Sciatic nerve (tissue), 2 donors: ENCODE measurements around the gene PHYKPL. TPM values are rescaled to one million over a fixed set of nuclear protein-coding genes. Genes with fewer than 3 reads are reported as not detected.
"Not testable (repeated sequence)": the region's sequence is repeated elsewhere in the genome, so short reads cannot be mapped to it uniquely, and the experiment has no call there.

Source experiments
- ATAC-seq: fragments of 200-7000 bp; cut with Tn5 transposase; one replicate; pipeline ENCODE4 v1.9.1; 2020; ENCODE audit warnings: mild to moderate bottlenecking, moderate library complexity
- DNase-seq: peaks from one replicate; pipeline ENCODE4 v3.0.0-alpha.2; 2020; ENCODE audit warnings: low spot score
- intact Hi-C: fragments of 100-400 bp; cut with DNase I; formaldehyde crosslinking; loops from one replicate; pipeline ENCODE4 v1.14.2; 2022
- total RNA-seq: library from RNA; stranded (reverse); fragmentation: NEBNext Ultra II Directional; extraction: Animal tissue kit (Norgen Biotek cat#: 25700); gene quantifications from one replicate; pipeline ENCODE4 v1.2.1, GENCODE V29; 2021
- donor health status: DM: no; HTN: no; CAD: no.
- donor health status: DM: no; HTN: no; CAD: no.

Gene PHYKPL
- total RNA-seq, 1 donor from 2014 or later: 133 TPM

DNA sequence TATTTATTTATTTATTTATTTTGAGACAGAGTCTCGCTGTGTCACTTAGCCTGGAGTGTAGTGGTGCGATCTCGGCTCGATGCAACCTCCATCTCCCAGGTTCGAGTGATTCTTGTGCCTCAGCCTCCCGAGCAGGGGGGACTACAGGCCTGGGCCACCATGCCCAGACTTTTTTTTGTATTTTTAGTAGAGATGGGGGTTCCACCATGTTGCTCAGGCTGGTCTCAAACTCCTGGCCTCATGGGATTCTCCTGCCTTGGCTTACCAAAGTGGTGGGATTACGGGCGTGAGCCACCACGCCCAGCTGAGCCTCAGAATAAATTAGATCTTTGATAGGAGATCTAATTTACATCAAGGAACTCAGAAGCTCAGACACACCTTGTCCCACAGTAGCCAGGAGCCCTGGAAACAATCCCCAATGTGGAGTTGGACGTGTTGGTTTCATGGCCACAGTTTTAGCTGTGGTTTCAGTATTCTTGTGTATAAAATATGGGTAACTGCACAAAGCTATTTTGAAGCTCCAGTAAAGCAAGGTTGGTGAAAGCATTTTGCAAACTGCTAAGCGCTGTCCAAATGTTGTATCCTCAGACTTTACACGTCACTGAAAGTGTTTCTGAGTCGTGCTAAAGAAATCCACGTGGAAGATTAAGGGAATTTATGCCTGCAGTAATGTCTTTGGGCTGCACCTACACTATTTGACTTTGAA lies 31.2 kb downstream of the PHYKPL start:
- intact Hi-C loops: no loop called here
- ATAC-seq (no peak), DNase-seq (no peak)

GRCh38 chr5:178199581-178200434 lies 32.8 kb downstream of the PHYKPL start:
- intact Hi-C loops: no loop called here
- DNase-seq (no peak), ATAC-seq (no peak)

- ATAC-seq (no peak), DNase-seq (no peak)
- intact Hi-C loops: no loop called here
Measured at GRCh38 chr5:178198706-178199105, 33.9 kb downstream of the PHYKPL start.

DNA sequence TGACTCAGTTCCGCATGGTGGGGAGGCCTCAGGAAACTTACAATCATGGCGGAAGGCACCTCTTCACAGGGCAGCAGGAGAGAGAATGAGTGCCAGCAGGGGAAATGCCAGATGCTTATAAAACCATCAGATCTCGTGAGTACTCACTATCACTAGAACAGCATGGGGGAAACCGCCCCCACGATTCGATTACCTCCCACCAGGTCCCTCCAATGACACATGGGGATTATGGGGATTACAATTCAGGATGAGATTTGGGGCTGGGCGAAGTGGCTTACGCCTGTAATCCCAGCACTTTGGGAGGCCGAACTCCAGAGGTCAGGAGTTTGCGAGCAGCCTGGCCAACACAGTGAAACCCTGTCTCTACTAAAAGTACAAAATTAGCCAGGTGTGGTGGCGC lies 34.5 kb downstream of the PHYKPL start:
- ATAC-seq, DNase-seq, intact Hi-C loops: not testable (repeated sequence)

- DNase-seq (no peak), ATAC-seq (no peak)
- intact Hi-C loops: no loop called here
Measured at GRCh38 chr5:178196986-178197385, 35.6 kb downstream of the PHYKPL start.

DNA sequence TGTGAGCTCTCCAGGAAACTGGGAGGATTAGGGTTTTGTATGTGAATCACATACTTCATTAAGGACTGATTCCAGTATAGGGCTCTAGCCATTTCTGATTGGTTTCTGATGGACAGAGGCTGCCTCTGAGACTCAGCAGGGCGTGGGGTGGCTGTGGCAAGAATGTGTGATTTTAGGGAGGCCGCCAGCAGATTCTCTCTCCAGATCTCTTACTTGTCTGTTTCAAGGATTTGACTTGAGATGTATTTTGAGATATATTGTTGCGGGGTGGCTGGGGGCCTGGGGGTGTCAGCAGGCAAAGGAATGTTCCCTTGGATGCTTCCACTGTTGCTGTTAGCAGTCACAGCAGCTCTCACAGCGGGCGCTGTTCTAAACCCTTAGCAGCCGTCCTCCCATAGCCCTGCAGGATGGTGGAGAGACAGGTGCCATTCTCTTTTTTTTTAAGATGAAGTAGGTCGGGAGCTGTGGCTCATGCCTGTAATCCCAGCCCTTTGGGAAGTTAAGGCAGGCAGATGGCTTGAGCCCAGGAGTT lies 36.3 kb downstream of the PHYKPL start:
- ATAC-seq (no peak), DNase-seq (no peak)
- intact Hi-C loops: no loop called here

DNA sequence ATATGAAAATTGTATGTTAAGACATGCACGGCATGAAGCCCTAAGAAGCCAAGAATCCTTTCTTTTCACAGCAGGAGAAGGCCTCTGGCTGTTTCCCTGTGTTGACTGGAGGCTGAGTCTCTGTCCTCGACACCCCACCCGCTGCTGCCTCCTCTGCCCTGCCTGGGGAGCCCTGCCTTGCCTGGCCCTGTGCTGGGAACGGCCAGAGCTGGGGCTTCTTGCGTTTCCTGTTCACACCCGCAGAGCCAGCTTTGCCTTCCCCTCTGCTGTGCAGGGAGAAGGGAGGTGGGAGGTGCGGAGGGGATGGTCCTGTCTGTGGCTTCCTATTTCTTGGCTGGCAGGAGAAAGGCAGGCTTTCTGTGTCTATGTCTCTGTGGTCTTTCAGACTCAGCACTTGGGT lies 38.6 kb downstream of the PHYKPL start:
- intact Hi-C loops: no loop called here
- ATAC-seq (no peak), DNase-seq (no peak)

- intact Hi-C loops: no loop called here
- no peak for ATAC-seq
- DNase-seq: no peak
Measured at GRCh38 chr5:178193251-178193809, 39.3 kb downstream of the PHYKPL start.

DNA sequence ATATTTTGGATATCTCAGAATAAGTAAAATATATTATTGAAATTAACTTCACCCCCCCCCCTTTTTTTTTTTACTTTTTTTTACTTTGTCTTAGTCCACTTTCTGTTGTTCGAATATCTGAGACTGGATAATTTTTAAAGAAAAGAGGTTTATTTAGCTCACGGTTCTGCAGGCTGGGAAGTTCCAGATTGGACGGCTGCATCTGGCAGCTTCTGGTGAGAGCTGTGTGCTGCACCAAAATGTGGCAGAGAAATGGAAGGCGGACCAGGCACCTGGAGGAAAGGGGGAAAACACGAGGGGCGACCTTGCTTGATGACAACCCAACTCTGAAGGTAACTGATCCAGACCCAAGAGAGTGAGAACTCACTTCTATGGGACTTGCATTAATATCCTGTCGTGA lies 39.8 kb downstream of the PHYKPL start:
- DNase-seq (no peak), ATAC-seq (no peak)
- intact Hi-C loops: no loop called here

DNA sequence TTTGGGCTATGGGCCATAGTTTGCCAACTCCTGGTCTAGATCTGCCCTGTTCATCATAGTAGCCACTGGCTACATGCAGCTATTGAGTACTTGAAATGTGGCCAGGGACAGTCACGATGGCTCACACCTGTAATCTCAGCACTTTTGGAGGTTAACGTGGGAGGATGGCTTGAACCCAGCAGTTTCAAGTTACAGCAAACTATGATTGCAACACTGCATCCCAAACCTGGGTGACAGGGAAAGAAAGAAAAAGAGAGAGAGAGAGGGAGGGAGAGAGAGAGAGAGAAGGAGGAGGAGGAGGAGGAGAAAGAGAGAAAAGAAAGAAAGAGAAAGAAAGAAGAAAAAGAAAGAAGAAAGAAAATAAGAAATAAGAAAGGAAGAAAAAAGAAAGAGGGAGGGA lies 40.4 kb downstream of the PHYKPL start:
- intact Hi-C loops: no loop called here
- ATAC-seq (no peak), DNase-seq (no peak)

GRCh38 chr5:178191661-178192060 lies 40.9 kb downstream of the PHYKPL start:
- no peak for ATAC-seq
- DNase-seq: no peak
- intact Hi-C loops: no loop called here

GRCh38 chr5:178189433-178189832 lies 43.2 kb downstream of the PHYKPL start:
- ATAC-seq (no peak), DNase-seq (no peak)
- intact Hi-C loops: no loop called here

- ATAC-seq: no peak
- intact Hi-C loops: no loop called here
- no peak for DNase-seq
Measured at GRCh38 chr5:178187014-178187413, 45.6 kb downstream of the PHYKPL start, which contains the start of gene GMCL2. Gene GMCL2, minus strand, starts transcription at chr5:178187371. Its CDS starts 72 bp downstream, at chr5:178187299.

DNA sequence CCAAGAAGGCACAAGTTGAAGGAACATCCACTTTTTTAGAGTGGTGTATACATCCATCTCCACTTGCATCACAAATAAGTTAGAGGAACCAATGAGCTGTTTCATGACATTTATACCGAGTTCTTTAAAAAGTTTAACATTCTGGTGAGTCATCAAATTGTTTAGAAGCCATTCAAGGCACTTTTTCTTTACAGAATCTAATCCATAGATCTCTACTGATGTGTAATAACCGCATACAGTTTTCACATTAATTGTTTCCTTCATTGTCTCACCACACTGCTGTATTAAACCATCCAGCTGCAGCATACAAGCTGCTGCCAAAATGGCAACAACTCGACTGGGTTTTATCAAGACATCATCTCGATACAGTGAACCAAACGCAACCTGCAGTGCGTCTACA lies 46.2 kb downstream of the PHYKPL start:
- no peak for ATAC-seq
- DNase-seq: no peak
- intact Hi-C loops: no loop called here

GRCh38 chr5:178182158-178182876 lies 50.3 kb downstream of the PHYKPL start:
- DNase-seq (no peak), ATAC-seq (no peak)
- intact Hi-C loops: no loop called here

GRCh38 chr5:178180141-178180863 lies 52.3 kb downstream of the PHYKPL start:
- intact Hi-C loops: no loop called here
- ATAC-seq: no peak
- no peak for DNase-seq

DNA sequence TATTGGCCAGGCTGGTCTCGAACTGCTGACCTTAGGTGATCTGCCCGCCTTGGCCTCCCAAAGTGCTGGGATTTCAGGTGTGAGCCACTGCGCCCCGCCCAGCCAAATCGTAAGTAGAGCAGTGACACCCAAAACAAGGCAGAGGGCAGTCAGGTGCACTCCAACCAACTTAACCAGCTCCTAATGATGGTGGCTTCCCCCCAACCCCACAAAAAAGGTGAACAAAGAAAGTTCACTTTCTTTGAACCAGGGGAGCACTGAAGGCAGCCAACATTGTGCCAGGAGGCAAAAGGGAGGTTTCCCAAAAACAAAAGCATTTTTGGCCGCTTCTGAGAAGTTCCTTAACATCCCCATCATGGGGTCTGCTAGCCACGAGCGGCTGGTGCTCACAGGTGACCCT lies 55.0 kb downstream of the PHYKPL start:
- intact Hi-C loops: no loop called here
- DNase-seq (no peak), ATAC-seq (no peak)

GRCh38 chr5:178176791-178177190 lies 55.8 kb downstream of the PHYKPL start:
- intact Hi-C loops: no loop called here
- DNase-seq (no peak), ATAC-seq (no peak)

GRCh38 chr5:178174456-178174855 lies 58.1 kb downstream of the PHYKPL start:
- intact Hi-C loops: no loop called here
- DNase-seq (no peak), ATAC-seq (no peak)
